ENCODE results near the gene SSBP2.
"Not testable (repeated sequence)": the region's sequence is repeated elsewhere in the genome, so short reads cannot be mapped to it uniquely, and the experiment has no call there.

The SSBP2 gene

DNA sequence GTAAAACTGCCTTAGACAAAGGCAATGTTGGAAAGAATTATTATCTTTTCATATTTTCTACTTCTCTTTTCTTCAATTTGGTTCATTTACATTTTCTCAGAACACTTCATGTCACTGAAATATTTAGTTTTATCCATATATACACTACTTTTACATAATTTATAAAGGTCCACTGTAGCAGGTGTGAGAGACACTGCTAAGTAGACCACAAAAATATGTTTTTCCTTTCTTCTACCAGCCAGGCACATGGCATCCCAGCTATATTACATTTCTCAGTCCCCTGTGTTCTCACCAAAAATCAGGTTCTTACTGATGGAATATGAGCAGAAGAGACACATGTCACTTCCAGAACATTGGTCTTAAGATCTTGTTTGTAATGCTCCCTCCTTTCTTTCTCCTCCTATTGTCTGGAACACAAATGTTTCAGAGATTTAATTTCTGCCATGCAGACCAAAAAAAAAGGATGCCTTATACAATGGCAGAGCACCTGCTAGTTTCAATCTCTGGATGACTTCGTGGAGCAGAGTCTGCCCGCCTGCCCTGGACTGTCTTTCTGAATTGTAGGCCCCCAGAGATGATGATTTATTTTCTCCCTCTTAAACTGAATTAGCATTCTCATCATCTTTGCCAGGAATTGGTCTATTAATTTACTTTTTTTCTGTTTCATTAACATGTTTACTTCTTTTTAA lies 231.5 kb downstream of the SSBP2 start:
- no peak for DNase-seq

- no peak for DNase-seq
Observed at GRCh38 chr5:81517462-81517861, 233.4 kb downstream of the SSBP2 start.

GRCh38 chr5:81516091-81516490 lies 234.8 kb downstream of the SSBP2 start:
- DNase-seq, result no peak

DNA sequence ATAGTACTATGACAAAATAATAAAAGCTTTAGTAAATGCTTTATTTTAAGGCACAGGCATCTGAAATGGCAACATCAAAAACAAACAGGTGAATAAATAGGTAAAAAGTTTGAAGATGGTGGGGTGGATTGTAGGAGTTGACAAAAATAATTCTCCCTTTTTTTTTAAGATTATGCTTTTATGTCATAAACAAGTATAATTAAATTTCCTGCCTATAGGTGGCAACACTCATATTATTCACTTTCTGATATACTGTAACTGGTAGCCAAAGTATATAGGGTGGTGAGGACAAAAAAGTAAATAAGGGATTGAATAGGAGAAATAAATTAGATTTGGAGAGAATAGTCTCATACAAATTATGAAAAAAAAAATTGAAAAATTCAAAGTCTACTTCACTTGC lies 236.9 kb downstream of the SSBP2 start:
- DNase-seq, result peak in 1 of 3 experiments; percentile 2

GRCh38 chr5:81513473-81513872 lies 237.4 kb downstream of the SSBP2 start:
- no peak for DNase-seq

- DNase-seq, result peak; percentile 44 to 79 (median 48)
Observed at GRCh38 chr5:81506900-81507588, 243.9 kb downstream of the SSBP2 start.

DNA sequence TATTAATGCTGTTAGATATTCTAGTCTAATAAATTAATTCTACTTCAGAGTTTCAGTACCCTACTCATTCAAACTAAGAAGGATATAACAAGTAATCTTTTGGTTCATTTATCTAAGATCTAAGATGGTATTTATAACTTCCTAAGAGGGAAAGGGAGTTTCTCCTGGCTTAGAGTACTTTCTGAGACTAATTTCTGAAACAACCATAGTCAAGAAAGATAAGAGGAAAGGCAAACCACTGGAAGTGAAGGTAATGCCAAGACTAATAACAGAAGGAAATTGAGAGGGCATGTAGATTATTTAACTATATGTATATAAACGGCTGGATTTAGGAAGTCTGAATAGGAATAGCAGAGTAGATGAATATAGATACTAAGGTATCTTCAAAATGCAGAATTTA lies 244.5 kb downstream of the SSBP2 start:
- DNase-seq, result no peak

DNA sequence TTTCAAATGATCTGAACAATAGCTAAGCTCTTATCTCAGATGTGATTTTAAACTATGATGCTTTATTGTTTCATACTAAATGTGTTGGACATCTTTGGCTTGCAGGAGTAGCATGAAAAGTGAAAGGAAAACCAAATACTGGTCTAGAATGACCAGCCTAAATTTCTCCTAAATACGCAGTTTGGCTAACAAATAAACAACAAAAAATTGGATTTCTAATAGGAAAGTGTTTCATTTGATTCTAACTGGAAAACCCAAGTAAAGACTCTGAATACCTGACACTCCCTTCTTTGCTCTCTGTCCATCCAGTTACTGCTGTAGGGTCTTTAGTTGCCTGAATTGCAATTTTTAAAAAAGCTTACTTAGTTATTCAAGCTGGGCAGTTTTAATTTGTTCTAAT lies 245.2 kb downstream of the SSBP2 start:
- no peak for DNase-seq

DNA sequence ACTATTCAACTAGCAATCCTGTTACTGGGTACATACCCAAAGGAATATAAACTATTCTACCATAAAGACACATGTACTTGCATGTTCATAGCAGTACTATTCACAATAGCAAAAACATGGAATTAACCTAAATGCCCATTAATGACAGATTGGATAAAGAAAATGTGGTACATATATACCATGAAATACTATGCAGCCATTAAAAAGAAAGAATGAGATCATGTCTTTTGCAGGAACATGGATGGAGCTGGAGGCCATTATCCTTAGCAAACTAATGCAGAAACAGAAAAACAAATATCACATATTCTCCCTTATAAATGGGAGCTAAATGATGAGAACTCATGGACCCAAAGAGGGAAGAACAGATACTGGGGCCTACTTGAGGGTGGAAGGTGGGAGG lies 247.3 kb downstream of the SSBP2 start:
- DNase-seq, result not testable (repeated sequence)

DNA sequence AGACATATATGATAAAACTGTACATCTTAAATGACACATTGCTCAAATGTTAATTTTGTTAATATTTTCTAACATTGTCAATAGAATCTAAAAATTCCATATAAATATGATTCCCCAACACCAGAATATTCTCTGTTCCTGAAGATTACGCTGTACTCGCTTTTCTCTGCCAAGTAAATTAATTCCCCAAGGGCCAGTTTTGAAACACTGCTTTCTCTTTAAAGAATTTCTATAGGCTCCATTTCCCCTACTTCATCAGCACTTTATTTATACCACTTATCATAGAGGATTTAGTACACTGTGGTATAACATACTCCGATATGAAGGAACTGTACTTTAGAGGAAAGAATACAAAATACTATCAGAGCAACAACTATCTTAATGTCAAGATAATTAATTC lies 255.6 kb downstream of the SSBP2 start:
- DNase-seq, result no peak

DNA sequence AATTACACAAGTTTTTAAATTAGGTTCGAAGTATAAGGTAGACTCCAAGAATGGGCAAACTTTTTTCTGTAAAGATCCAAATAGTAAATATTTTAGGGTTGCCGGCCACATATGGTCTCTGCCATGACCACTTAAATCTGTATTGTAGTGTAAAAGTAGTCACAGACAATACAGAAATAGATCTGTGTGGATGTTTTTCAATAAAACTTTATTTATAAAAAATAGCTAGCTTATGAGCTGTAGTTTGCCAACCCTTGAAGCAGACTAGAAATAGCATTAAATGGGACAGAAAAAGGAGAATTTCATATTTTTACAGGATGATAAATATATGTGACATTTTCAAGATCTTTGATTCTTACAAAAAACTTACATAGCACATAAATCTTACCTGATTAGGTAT lies 262.0 kb downstream of the SSBP2 start:
- DNase-seq, result no peak

GRCh38 chr5:81486711-81487110 lies 264.2 kb downstream of the SSBP2 start:
- DNase-seq, result peak in 1 of 3 experiments; percentile 0

DNA sequence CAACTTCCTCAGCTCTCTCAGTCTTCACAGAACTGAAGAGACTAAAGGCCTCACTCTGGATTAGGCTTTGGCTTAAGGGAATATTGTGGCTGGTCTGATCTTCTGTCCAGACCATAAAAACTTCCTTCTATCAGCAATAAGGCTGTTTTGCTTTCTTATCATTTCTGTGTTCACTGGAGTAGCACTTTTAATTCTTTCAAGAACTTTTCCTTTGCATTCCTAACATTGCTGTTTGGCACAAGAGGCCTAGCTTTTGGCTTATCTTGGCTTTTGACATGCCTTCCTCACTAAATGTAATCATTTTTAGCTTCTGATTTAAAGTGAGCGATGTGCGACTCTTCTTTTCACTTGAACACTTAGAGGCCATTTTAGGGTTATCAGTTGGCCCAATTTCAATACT lies 268.3 kb downstream of the SSBP2 start:
- no peak for DNase-seq

DNA sequence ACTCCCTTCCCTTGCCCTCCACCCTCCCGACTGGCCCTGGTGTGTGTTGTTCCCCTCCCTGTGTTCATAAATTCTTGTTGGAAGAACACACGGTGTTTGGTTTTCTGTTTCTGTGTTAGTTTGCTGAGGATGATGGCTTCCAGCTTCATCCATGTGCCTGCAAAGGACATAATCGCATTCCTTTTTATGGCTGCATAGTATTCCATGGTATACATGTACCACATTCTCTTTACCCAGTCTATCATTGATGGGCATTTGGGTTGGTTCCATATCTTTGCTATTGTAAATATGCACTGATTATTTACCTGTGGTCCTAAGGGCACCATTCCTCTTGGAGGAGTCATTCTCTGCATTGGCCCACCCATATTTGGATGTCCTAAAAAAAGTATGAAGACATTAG lies 277.5 kb downstream of the SSBP2 start:
- not testable (repeated sequence) for DNase-seq

GRCh38 chr5:81469676-81470075 lies 281.2 kb downstream of the SSBP2 start:
- DNase-seq, result no peak

- DNase-seq, result no peak
Observed at GRCh38 chr5:81450940-81451339, 300.0 kb downstream of the SSBP2 start.

DNA sequence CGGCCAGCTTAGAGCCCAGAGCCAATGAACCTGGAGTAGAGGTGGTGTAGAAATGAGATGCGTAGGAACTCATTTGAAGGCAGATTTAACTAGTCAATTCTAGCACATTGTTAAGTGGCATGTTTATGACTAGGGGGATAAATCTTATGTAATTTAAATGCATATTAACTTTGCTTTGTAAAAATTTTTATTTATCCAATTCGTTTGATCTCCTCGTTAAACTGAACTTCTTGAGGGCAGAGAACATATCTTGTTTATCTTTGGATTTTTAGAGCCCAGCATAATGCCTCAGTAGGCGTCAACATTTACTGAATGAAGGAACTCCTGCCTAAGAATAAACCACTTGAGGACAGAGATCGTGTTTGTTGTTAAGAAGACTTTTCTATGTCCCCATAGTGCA lies 315.9 kb downstream of the SSBP2 start:
- DNase-seq, result no peak

DNA sequence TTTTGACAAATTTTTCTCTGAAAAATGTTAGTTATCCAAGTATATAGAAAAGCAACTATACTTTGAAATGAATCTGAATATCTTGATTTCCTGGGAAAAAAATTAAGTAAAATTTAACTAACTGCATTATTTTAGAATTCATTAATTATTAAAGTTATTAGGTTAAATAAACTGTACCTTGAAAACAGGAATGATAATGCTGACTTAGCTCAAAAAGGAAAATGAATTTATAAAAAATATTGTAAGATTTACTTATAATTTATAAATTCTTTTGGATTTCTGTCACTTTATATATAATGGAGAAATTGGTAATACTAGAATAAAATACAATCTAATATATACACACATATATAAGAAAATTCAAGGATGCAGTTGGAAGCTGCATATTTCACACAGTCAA lies 320.9 kb downstream of the SSBP2 start:
- DNase-seq, result no peak

GRCh38 chr5:81429363-81429762 lies 321.5 kb downstream of the SSBP2 start:
- no peak for DNase-seq

- no peak for DNase-seq
Observed at GRCh38 chr5:81428861-81429260, 322.0 kb downstream of the SSBP2 start.

DNA sequence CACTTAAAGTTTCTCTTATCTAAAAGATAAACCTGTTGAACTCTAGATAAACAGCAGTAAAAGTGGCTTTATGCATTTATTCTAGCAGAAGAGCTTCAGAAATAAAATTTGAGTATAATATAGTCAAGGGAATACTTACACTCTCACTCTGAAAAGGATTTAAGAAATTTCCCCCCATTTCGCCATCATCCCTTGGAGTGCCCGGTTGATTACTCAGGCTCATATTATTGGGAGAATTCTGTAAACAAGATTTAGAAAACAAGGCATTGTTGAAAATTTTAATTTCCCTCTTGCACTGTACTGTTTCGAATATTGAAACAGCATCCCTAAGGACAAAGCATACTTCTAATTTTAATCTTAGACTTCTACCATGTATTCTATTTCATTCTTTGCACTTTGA lies 322.5 kb downstream of the SSBP2 start:
- DNase-seq, result no peak

GRCh38 chr5:81427566-81427965 lies 323.3 kb downstream of the SSBP2 start:
- DNase-seq, result no peak

DNA sequence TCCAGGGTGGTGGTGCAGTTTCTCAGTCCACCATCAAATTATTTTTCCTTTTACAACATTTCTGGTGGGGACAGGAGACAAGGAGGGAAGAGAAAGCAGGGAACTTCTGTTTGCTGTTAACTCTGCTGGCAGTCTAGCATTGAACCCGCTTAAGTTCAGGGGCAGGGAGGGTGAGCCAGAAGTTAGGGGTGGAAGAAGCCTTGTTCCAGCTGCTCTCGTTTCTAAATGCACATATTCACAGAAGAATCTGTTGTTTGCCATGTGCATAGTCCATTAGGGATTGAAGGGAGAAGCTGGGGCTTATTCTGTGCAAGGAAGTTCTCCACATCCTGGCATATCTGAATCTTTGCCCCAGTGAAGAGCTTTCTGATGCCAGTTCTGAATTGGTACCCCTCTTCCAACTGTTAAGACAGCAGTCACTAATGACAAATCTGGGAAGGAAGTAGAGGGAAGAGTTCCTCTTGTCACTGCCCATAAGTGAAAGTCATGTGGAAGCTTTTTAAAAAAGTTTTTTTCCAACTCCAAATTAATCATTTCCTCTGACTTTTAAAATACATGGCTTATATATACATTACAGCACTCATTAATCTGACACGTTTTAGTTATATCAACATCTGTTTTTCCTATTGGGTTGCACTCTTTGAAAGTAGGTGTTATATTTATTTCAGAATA lies 324.4 kb downstream of the SSBP2 start:
- DNase-seq, result no peak

DNA sequence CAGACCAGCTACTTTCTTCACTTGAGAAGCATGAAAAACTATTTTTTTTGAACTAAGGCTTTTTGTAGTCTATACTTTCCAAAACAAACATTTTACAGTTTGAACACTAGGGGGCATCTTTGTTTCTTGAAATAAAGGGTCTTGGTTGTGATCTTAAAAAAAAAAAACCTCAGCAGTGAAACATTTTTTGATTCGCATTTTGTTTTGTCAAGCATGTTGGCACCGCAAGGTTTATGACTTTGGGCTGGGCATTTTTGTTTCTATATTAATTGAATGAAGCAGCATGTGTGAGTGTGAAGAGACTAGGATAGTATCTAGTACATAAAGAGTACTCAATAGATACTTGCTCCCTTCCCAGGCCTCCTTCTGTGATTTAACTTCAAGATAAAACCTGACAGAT lies 325.3 kb downstream of the SSBP2 start:
- DNase-seq, result peak; percentile 2 to 58 (median 45)
